Fibroblast of lung (primary cell): ENCODE measurements around the gene GAPVD1. TPM values are rescaled to one million over a fixed set of nuclear protein-coding genes. Genes with fewer than 3 reads are reported as not detected.

Experiments used
- DNase-seq, 2 donors: peaks; one replicate each; pipeline versions ENCODE4 v3.0.0 to v3.0.0-alpha.2; 2010; ENCODE audit warnings: low read depth in 2 of 2
- H2AFZ ChIP-seq: 2 replicates; pipeline ENCODE4 v1.5.1; 2012; ENCODE audit warnings: low read length, control low read depth, inconsistent platforms
- H3K27ac ChIP-seq: 2 replicates; pipeline ENCODE4 v1.5.1; 2011; ENCODE audit warnings: low read length, control low read depth; ENCODE audit not compliant: insufficient read depth
- H3K27me3 ChIP-seq: 2 replicates; pipeline ENCODE4 v1.5.1; 2011; ENCODE audit warnings: mild to moderate bottlenecking, low read length; ENCODE audit not compliant: control insufficient read depth, insufficient read depth
- H3K36me3 ChIP-seq: 2 replicates; pipeline ENCODE4 v1.5.1; 2011; ENCODE audit warnings: low read length; ENCODE audit not compliant: control insufficient read depth, insufficient read depth
- H3K4me1 ChIP-seq: 2 replicates; pipeline ENCODE4 v1.5.1; 2011; ENCODE audit warnings: low read length; ENCODE audit not compliant: control insufficient read depth, insufficient read depth; ENCODE audit errors: extremely low read depth
- H3K4me2 ChIP-seq: 2 replicates; pipeline ENCODE4 v1.5.1; 2011; ENCODE audit warnings: low read length, control low read depth; ENCODE audit not compliant: insufficient read depth; ENCODE audit errors: extremely low read depth
- H3K4me3 ChIP-seq, 4 experiments: fragments of 200-600 bp in 1 of 4; sonication (generic) in 1 of 4; replicated peaks in 1 of 4; 2 replicates each; pipeline ENCODE4 v1.5.1; 2011 to 2016; ENCODE audit warnings: low read length in 4 of 4, low read depth in 3 of 4, mild to moderate bottlenecking in 3 of 4, control low read depth in 2 of 4, inconsistent platforms in 1 of 4, mixed read lengths in 1 of 4; ENCODE audit not compliant: insufficient read depth in 1 of 4; ENCODE audit errors: control extremely low read depth in 1 of 4
- H3K79me2 ChIP-seq: 2 replicates; pipeline ENCODE4 v1.5.1; 2012; ENCODE audit warnings: mild to moderate bottlenecking, low read length, inconsistent platforms; ENCODE audit not compliant: control insufficient read depth, insufficient read depth
- H3K9ac ChIP-seq: 2 replicates; pipeline ENCODE4 v1.5.1; 2011; ENCODE audit warnings: mild to moderate bottlenecking, low read length, control low read depth; ENCODE audit not compliant: insufficient read depth
- H3K9me3 ChIP-seq: 2 replicates; pipeline ENCODE4 v1.5.1; 2012; ENCODE audit warnings: low read depth, low read length; ENCODE audit not compliant: control insufficient read depth, insufficient read depth
- H4K20me1 ChIP-seq: 2 replicates; pipeline ENCODE4 v1.5.1; 2011; ENCODE audit warnings: low read length; ENCODE audit not compliant: control insufficient read depth, insufficient read depth; ENCODE audit errors: extremely low read depth
- EZH2 ChIP-seq: IDR thresholded peaks from 2 replicates; pipeline ENCODE4 v1.5.1; 2012; ENCODE audit warnings: low read length, control low read depth, mild to moderate bottlenecking; ENCODE audit errors: missing control alignments
- polyA plus RNA-seq, 2 donors: library from polyadenylated mRNA; depleted of rRNA in 1 of 2; stranded (reverse) in 1 of 2; unstranded in 1 of 2; fragments of >200 nt; gene quantifications; 2 replicates each; pipeline ENCODE4 v1.2.1, GENCODE V29; 2011 to 2012; ENCODE audit warnings: missing spikeins in 1 of 2
- total RNA-seq: library from RNA; depleted of rRNA; stranded (reverse); fragments of >200 nt; gene quantifications from 2 replicates; pipeline ENCODE4 v1.2.1, GENCODE V29; 2014
- TF ChIP-seq, protein P1 (sequence below), 2 donors: IDR thresholded peaks in 1 of 2; conservative IDR thresholded peaks in 1 of 2; 1 replicate in 1 of 2; 2 replicates in 1 of 2; pipeline ENCODE4 v1.5.1; 2011 to 2012; ENCODE audit warnings: low read length in 2 of 2, control low read depth in 1 of 2, inconsistent platforms in 1 of 2, low read depth in 1 of 2, mild to moderate bottlenecking in 1 of 2

Gene GAPVD1
- total and polyA plus RNA-seq, 2 donors (not counting 1 experiment from before 2014, with no cell fraction given), result 23.0 to 72.3 TPM

DNA sequence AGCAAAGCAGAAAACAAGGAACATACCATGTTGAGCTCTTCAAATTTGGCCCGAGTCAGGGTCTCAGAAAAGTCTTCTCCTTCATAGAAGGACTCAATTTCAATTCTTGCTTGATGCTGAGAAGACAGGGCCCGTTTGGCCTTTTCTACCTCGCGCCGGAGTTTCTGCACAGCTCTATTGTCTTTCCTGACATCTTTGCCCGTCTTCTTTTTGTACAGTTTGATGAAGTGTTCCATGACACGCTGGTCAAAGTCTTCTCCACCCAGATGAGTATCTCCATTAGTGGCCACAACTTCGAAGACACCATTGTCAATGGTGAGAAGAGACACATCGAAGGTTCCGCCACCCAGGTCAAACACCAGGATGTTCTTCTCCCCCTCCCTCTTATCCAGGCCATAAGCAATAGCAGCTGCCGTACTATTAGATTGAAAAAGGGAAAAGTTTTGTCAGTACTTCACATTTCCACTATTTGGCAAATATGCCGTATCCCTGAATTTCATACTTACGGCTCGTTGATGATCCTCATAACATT lies 22.6 kb upstream of the GAPVD1 start:
- peak overlapping the region; percentile 96 for H3K4me2 ChIP-seq
- no peak for DNase-seq
- peaks cover 26% of the 10 kb centered on the region for H3K36me3 ChIP-seq
- no peaks in the 10 kb centered on the region for H3K9me3 ChIP-seq
- H2AFZ ChIP-seq, result no peak overlapping the region
- peaks cover 15% of the 10 kb centered on the region for H3K4me1 ChIP-seq
- H3K27ac ChIP-seq, result peak overlapping the region; percentile 31
- H3K79me2 ChIP-seq, result peaks cover 63% of the 10 kb centered on the region
- TF ChIP-seq, protein P1, sequence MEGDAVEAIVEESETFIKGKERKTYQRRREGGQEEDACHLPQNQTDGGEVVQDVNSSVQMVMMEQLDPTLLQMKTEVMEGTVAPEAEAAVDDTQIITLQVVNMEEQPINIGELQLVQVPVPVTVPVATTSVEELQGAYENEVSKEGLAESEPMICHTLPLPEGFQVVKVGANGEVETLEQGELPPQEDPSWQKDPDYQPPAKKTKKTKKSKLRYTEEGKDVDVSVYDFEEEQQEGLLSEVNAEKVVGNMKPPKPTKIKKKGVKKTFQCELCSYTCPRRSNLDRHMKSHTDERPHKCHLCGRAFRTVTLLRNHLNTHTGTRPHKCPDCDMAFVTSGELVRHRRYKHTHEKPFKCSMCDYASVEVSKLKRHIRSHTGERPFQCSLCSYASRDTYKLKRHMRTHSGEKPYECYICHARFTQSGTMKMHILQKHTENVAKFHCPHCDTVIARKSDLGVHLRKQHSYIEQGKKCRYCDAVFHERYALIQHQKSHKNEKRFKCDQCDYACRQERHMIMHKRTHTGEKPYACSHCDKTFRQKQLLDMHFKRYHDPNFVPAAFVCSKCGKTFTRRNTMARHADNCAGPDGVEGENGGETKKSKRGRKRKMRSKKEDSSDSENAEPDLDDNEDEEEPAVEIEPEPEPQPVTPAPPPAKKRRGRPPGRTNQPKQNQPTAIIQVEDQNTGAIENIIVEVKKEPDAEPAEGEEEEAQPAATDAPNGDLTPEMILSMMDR (conservative IDR thresholded peaks at IDR 0.05 in 1 of 2, IDR thresholded peaks at IDR 0.05 in 1 of 2; ENCODE audit: low read depth in 1 of 2, low read length in 2 of 2), result no peak
- H3K9ac ChIP-seq, result peak overlapping the region; percentile 20
- no peaks in the 10 kb centered on the region for H3K27me3 ChIP-seq
- H3K4me3 ChIP-seq, result peak overlapping the region; percentile 95 to 99 (median 98)
- peaks cover 14% of the 10 kb centered on the region for H4K20me1 ChIP-seq

DNA sequence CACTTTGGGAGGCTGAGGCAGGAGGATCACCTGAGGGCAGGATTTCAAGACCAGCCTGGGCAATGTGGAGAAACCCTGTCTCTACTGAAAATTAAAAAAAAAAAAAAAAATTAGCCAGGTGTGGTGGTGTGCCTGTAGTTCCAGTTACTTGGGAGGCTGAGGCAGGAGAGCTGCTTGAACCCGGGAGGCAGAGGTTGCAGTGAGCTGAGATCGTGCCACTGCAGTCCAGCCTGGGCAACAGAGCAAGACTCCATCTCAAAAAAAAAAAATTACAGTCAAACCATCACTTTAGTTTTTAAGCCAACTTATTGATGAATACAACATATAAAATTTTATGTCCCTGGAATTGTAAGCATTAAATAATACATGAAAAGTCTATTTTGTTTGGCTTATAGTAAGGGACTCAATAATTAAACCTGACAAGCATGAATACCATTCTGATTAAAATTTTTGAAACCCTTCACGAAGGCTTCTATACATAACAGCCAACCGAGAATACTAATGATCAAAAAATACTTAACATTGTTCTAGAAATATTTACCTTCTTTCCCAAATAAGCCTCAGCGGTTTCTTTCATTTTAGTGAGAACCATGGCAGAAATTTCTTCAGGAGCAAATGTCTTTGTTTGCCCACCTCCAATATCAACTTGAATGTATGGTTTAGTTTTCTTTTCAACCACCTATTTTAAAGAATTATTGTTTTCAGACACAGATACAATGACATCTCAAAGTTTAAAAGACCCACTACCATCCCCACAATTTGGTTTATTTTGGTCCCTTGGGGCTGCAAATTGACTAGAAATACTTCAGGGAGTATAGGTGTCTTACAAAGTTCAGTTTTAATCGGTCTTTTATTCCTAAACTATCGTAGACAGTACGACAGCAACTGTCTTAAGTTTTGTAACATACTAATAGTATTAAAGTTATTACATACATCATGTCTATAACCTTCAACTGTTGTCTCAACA lies 21.7 kb upstream of the GAPVD1 start:
- H3K27ac ChIP-seq, result peak overlapping the region; percentile 98
- TF ChIP-seq, protein P1 (conservative IDR thresholded peaks at IDR 0.05 in 1 of 2, IDR thresholded peaks at IDR 0.05 in 1 of 2; ENCODE audit: low read depth in 1 of 2, low read length in 2 of 2), result no peak
- no peak for TF ChIP-seq EZH2
- H3K4me3 ChIP-seq, result peak overlapping the region; percentile 95 to 99 (median 98)
- peaks cover 13% of the 10 kb centered on the region for H3K4me1 ChIP-seq
- peaks cover 14% of the 10 kb centered on the region for H4K20me1 ChIP-seq
- H3K36me3 ChIP-seq, result peaks cover 26% of the 10 kb centered on the region
- H3K9ac ChIP-seq, result peak overlapping the region; percentile 99
- H3K9me3 ChIP-seq, result no peaks in the 10 kb centered on the region
- H2AFZ ChIP-seq, result no peak overlapping the region
- H3K4me2 ChIP-seq, result peak overlapping the region; percentile 96
- no peaks in the 10 kb centered on the region for H3K27me3 ChIP-seq
- no peak for DNase-seq
- peaks cover 61% of the 10 kb centered on the region for H3K79me2 ChIP-seq

DNA sequence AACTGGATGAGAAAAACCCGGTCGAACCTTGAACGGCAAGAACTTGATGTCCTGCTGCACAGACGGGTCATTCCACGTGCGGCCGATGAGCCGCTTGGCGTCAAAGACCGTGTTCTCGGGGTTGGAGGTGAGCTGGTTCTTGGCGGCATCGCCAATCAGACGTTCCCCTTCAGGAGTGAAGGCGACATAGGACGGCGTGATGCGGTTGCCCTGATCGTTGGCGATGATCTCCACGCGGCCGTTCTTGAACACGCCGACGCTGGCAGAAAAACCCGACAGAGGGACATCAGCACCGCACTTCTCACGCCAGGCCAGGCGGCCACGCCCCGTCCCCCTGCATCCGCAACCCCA lies 21.0 kb upstream of the GAPVD1 start:
- H3K4me2 ChIP-seq, result peak overlapping the region; percentile 96
- H3K36me3 ChIP-seq, result peaks cover 22% of the 10 kb centered on the region
- H3K4me1 ChIP-seq, result peaks cover 9% of the 10 kb centered on the region
- peak overlapping the region; percentile 99 for H3K9ac ChIP-seq
- H3K27me3 ChIP-seq, result no peaks in the 10 kb centered on the region
- H4K20me1 ChIP-seq, result peaks cover 14% of the 10 kb centered on the region
- no peaks in the 10 kb centered on the region for H3K9me3 ChIP-seq
- TF ChIP-seq, protein P1 (conservative IDR thresholded peaks at IDR 0.05 in 1 of 2, IDR thresholded peaks at IDR 0.05 in 1 of 2; ENCODE audit: low read depth in 1 of 2, low read length in 2 of 2), result no peak
- peak overlapping the region; percentile 98 for H3K27ac ChIP-seq
- H2AFZ ChIP-seq, result no peak overlapping the region
- H3K4me3 ChIP-seq, result peak overlapping the region; percentile 95 to 99 (median 98)
- DNase-seq, result peak; percentile 28 to 29
- peaks cover 55% of the 10 kb centered on the region for H3K79me2 ChIP-seq
